Ovary (tissue), 3 donors: ENCODE results near the gene MAP3K9.

Experiments
- CTCF ChIP-seq, 3 donors: fragments of 450-650 bp in 2 of 3; fragments of 200-600 bp in 1 of 3; IDR thresholded peaks; one replicate each; pipeline versions ENCODE4 v1.5.1 to v1.8.0; 2016 to 2022; ENCODE audit warnings: antibody characterized with exemption in 3 of 3, mild to moderate bottlenecking in 1 of 3
- EP300 ChIP-seq: sonication (generic); formaldehyde crosslinking; IDR thresholded peaks from one replicate; pipeline ENCODE4 v1.6.1; 2017; ENCODE audit warnings: antibody characterized with exemption
- donor health status: DM: no; HTN: no; CAD: no.

GRCh38 chr14:70789961-70790360 is 19.4 kb downstream of the MAP3K9 start:
- TF ChIP-seq CTCF (IDR thresholded peaks at IDR 0.05) = no peak
- TF ChIP-seq EP300 = no peak
